ENCODE measurements around the gene GLYAT.

DNA sequence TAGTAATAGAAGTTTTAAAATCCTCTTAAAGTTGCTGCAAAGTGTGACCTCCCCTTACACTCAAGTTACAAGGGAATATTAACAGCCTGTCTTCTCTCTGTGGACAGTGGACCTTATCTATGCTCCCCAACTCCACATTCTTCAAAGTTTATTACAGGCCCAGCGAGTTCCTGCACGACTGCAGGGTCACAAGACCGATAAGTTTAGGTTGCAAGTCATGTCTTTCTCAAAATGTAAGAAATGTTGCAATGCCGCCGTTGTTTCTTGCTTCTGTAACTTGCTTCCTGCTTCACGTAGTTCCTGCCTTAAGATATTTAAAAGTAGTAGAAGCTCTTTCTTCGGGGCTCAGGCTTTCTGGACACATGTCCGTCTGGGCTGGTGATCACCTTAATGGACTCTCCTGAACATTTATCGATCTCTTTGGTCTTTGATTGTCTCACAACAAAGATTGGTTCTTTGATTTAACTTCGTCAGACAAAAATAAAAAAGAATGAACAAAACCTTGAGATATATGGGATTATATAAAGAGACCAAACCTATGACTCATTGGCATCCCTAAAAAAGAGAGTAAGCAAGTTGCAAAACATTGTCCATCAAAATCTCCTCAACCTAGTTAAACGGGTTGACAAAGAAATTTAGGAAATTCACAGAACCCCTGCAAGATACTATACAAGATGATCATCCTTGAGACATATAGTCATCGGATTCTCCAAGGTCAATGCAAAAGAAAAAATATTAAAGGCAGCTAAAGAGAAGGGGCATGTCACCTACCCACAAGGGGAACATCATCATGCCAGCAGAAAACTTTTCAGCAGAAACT is 45.4 kb upstream of the GLYAT start:
- no peak for TF ChIP-seq CTCF (IDR thresholded peaks at IDR 0.05)
- no peak for TF ChIP-seq POLR2A (IDR thresholded peaks at IDR 0.05)
- no peak for TF ChIP-seq POLR2AphosphoS5 (IDR thresholded peaks at IDR 0.05)
